M059J (cell line): ENCODE results near the gene GALNT10. TPM values are rescaled to one million over a fixed set of nuclear protein-coding genes. Genes with fewer than 3 reads are reported as not detected.
A peak's percentile ranks its signal among the peaks of the same experiment; 100 is the strongest.

Experiments
- DNase-seq: peaks from one replicate; pipeline ENCODE4 v3.0.0-alpha.2; 2012; ENCODE audit warnings: low read depth
- total RNA-seq: library from RNA; depleted of rRNA; stranded (reverse); fragments of >200 nt; shearing (Covaris generic); gene quantifications from 2 replicates; pipeline ENCODE4 v1.2.3, GENCODE V29; 2014

The GALNT10 gene
- total RNA-seq, 1 experiment from 2014 or later = 45.4 TPM

DNA sequence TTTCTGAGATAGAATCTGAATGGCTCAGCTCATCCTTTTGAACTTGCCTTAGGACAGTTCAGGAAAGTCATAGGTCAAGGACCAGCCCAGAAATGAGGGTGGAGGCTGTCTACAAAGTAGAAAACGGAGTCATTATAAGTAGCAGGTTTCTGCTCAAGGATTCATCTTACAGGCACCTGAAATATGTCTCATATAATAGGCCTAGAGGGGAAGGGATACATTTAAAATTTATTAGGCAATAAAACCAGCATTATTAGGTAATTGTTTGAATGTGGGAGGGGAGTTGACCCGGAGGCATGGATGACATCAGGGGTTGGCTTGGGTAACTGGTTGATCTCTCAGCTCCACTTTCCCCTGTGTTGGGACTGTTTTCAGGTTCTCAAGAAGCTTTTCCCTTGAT is 11.9 kb upstream of the GALNT10 start:
- DNase-seq = no peak

DNA sequence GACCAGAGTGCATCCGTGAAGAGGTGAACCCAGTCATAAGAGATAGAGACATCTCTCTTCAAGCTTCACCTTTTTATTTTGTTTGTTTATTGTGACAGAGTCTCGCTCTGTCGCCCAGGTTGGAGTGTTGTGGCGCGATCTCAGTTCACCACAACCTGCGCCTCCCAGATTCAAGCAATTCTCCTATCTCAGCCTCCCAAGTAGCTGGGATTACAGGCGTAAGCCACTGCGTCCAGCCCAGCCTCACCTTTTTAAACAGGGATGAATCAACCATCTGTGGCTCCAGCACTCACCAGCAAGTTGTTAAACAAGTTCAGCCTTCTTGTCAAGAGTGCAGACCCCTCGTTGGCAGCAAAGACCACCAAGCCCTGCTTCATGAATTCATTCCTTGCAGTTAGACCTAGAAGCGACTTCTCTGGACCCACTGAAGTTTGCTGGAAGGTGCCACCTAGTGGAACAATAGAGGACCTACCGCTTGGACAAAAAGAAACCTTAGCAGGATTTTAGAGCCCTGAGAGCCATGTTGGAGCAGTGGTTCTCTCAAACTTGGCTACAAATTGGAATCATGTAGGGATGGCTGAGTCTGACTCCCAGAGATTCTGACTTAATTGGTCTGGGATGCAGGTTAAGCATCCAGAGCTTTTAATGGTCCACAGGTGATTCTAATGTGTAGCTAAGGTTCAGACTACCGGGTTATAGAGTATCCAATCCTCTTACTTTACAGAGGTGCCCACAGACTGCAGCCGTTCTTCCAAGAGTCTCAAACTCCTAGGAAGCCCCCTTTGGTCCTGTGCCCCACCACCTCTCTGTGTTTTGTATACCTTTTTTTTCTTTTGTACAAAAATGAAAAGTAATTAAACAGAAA is 10.5 kb upstream of the GALNT10 start:
- DNase-seq = peak; percentile 65

GRCh38 chr5:154181161-154181560 is 9.4 kb upstream of the GALNT10 start:
- DNase-seq = no peak

- peak; percentile 38 for DNase-seq
Observed at GRCh38 chr5:154189256-154189818, 1.2 kb upstream of the GALNT10 start.

DNA sequence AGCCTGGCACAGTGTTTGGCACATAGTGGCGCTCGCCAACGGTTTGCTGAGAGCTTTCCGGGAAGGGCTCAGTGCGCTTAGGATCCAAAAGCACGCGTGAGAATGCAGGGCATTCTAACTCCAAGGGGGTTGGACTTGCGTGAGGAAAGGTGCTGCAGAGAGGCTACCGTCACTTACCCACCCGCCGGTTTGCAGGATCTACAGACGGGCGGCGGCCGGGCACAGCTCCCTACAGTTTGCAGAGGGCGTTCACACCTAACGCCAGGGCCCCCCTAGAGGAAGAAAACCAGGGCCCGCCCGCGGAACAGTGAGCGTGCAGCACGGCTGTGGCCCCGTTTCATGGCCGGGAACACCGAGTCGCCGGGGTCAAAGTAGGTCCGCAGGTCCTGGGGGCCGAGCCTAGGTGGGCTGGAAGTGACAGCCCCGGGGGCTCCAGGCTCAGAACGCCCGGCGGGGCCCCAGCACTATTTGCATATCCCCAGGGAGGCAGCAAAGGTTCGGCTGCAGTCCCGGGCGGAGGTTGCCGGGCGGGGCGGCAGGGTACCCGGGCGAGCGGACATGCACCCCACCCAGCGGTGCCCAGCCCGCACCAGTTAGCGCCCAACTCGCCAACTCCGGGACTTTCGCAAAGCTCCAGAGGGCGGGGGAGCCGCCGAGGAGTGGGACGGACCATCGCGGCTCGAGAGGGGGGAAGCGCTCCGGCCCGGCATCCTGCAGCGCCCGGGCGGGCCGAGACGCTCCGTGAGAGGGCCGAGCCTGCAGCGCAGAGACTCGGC is 526 bp upstream of the GALNT10 start:
- peak; percentile 79 for DNase-seq

DNA sequence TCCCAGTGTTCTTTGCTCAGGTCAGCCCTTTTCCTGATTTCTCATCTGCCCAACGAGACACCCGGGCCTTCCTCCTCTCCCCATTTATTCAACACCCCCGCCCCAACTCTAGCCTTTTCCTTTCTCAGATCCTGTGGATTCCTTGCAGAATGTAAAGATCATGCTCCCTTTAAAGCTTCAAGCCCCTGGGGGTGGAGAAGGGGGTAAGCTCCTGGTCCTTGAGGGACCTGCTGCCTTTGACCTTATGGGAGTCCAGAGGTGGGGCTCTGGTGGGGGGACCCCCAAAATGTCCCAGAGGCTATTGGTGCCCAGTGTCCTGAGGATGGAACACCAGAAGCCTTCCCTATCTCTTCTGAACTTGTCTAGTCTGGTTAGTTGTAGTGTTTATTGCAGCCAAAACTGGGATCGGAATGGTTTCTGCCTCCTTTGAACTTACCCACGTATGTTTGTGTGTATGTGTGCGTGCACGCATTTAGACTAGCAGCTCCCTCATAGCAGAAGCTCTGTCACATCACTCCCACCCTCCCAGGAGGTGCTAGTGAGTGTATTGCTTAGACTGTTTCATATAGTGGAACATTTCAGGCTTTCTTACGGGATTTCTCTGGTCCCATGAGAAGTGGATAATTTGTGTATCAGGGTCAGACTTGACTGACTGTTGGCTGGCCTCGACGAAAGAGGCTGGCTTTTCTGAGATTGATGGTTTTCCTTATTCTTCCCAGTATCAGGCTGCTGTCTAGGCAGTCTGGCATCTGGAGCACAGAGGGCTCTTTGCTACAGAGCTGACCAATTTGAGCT is 1.1 kb downstream of the GALNT10 start:
- no peak for DNase-seq

GRCh38 chr5:154193283-154193682 is 2.8 kb downstream of the GALNT10 start:
- no peak for DNase-seq

DNA sequence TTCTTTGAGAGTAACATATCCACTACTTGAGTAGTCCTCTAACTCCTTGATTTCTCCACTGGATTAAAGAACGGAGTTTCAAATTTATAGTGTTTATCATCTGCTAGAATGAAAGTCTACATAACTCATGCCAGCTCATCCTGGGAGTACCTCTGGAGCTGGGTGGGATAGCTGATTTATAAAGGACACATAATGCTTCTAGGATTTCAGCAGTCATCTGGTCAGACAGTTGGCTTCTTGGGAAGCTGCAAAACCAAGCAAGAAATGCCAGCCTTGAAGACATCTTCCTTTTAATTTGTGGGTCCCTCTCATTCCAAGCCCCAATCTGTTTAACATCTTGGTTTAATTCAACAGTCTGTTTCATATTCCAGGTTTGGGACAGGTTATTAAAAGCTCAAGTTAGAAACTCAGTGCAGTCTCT is 3.2 kb downstream of the GALNT10 start:
- DNase-seq = no peak

DNA sequence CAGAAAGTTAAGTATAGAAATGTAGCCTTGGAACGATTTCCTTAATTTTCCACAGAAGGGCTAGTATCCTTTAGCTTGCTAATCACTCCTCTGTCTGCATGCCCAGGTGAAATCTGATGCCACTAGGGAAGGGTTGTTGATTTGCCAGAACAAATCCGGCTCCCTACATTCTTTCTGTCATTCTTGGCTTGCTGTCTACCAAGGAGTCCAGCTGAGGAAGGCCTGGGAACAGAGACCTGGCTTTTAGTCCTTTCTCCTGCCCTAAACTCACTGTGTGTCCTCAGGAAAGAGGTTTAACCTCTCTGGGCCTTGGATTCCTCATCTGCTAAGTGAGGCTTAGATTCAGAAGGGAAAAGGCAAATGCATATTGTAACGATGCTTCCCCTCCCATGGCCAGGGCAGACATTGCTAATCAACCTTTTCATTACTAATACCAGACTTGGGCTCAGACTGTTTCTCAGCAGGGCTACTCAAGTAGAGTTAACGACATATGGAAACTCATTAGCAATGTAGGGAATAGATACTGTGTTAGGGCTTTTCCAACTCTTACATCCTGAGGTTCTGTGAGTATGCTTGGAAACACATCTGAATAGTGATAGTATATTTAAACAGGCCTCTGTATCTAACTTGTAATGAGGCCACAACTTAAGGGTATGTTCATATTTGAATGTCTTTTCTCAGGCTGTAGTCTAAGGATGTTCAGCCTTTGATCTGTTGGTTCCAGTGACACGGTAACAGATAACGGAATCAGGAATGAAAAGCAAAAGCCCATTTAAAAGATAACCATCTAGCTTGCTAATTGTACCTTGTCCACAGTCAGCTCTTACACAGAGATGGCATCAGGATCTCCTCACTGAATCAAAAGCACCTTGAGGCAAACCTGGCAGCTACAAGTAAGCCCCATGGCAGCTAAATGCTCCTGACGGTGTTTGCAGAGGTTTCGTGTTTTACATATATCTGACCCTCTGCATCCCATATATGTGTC is 4.1 kb downstream of the GALNT10 start:
- peak; percentile 75 for DNase-seq

DNA sequence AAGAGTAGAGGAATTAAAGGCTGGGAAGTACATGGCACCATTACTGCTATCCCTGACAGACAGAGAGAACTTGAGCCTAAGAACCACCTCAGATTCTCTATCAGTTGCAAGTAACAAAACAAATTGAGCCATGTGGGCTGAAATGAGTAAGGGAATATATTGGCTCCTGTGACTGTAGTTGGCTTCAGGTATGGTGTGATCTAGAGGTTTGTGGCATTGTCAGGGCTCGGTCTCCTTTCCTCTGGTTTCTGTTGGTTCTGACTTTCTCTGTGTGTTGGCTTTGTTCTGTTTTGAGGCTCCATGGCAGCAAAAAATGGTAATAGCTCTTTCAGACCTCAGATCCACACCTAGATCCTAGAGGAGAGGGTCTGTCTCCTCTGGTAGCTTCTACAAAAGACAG is 5.7 kb downstream of the GALNT10 start:
- DNase-seq = no peak

DNA sequence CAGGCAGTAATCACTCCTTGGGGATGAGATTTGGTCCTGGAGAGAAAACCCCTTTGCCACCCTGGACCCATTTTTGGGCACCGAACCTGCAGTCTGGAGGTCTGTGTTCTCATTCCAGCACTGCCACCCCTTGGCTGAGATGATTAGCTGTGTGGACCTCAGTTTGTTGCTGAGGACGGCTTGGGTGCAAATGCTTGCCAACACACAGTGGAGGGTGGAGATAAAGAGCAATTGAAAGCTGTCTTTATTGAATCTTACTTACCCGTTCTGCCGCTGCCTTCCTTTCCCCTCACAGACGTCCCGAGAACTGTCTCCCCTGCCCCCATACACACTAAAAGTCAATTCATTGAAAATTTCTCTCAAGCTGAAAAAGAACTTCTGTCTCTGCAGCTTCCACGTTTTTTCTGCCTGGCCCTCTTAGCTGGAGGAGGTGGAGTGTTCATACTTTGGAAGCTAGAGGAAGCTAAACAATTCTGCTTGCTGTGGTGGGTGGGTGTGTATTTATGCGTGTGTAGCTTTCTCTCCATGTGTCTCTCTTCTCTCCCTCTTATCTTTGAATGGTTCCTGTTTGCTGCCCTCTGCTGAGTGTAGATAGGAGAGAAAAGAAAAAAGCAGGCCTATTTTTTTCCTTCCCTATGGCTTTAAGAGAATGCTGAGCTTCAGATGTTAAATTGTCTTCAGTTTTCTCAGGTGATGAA is 6.6 kb downstream of the GALNT10 start:
- DNase-seq = peak; percentile 59

DNA sequence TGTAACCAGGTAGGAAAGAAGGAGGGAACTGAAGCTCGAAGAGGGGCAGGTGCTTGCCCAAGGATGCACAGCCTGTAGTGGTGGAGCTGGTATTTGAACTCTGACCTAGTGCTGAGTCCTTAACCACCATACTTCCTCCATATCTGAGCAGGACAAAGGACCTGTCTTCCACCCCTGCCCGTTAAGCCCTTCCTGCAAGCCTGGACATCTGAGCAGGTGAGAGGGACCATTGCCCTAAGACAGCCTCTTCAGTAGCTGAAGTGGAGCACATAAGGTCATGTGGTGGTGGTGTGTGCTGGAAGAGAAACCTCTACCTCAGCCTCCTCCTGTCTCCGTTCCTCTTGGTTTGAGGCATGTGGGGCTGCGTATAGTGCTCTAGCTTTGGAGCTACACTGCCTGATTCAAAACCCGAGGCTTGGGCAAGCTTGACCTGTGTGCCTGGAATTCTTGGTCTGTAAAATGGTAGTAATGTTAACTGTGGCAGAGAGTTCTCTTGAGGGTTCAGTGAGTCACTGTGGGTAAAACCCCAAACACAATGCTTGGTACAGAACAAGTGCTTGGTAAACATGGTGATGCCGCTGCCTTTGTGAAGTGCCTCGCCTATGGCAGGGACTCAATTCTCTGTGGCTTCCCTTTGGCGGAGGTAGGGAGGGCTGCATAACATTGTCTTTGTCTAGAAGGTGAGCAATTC is 7.4 kb downstream of the GALNT10 start:
- DNase-seq = peak; percentile 98

GRCh38 chr5:154198611-154199230 is 8.2 kb downstream of the GALNT10 start:
- DNase-seq = peak; percentile 95

- peak; percentile 27 for DNase-seq
Observed at GRCh38 chr5:154199263-154199662, 8.7 kb downstream of the GALNT10 start.

GRCh38 chr5:154199671-154200220 is 9.2 kb downstream of the GALNT10 start:
- DNase-seq = peak; percentile 40

GRCh38 chr5:154200221-154200620 is 9.7 kb downstream of the GALNT10 start:
- no peak for DNase-seq

- DNase-seq = no peak
Observed at GRCh38 chr5:154201108-154201769, 10.7 kb downstream of the GALNT10 start.
